ENCODE measurements around the gene HOMER1.

Gene HOMER1

GRCh38 chr5:79503794-79504495 is 10.0 kb downstream of the HOMER1 start:
- DNase-seq (ENCODE audit: low read depth) = no peak
- H3K4me3 ChIP-seq (ENCODE audit: low read depth, low read length) = no peak overlapping the region
- TF ChIP-seq CTCF (IDR thresholded peaks at IDR 0.05; ENCODE audit: low read depth, low read length) (no peak), MAX (IDR thresholded peaks at IDR 0.05; ENCODE audit: low read depth, low read length) (no peak), POLR2A (IDR thresholded peaks at IDR 0.05; ENCODE audit: extremely low read depth, insufficient read length) (no peak), MYC (IDR thresholded peaks at IDR 0.05; ENCODE audit: low read depth, low read length) (no peak)

DNA sequence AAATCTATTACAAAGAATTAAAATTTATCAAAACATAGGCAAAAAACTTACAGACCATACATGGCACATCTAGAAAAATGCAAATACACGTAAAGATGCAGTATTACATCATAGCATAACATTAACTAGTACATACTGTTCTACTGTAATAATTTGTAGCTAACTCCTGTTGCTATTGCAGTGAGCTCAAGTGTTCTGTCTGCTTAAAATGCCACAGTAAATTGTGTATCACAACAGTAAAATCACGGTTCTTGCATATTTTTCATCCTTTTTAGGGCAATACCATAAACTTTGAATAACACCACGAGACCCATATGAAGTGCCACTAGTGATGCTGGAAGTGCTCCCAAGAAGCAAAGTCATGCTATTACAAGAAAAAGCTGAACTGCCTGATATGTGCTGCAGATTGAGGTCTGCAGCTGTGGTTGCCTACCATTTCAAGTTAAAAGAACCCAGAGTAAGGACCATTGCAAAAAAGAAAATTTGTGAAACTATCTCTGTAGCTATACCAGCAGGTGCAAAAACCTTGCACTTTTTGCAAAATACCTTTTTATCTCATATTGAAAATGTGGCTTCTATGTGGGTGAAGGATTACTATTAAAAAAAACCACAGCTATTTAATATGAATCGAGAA is 14.2 kb downstream of the HOMER1 start:
- TF ChIP-seq MAX (IDR thresholded peaks at IDR 0.05; ENCODE audit: low read depth, low read length) = no peak
- no peak for TF ChIP-seq MYC (IDR thresholded peaks at IDR 0.05; ENCODE audit: low read depth, low read length)
- no peak for TF ChIP-seq CTCF (IDR thresholded peaks at IDR 0.05; ENCODE audit: low read depth, low read length)
- TF ChIP-seq POLR2A (IDR thresholded peaks at IDR 0.05; ENCODE audit: extremely low read depth, insufficient read length) = no peak
- no peak overlapping the region for H3K4me3 ChIP-seq (ENCODE audit: low read depth, low read length)
- no peak for DNase-seq (ENCODE audit: low read depth)

GRCh38 chr5:79495311-79495710 is 18.6 kb downstream of the HOMER1 start:
- DNase-seq (ENCODE audit: low read depth) = no peak
- H3K4me3 ChIP-seq (ENCODE audit: low read depth, low read length) = no peak overlapping the region
- TF ChIP-seq MAX (IDR thresholded peaks at IDR 0.05; ENCODE audit: low read depth, low read length) (no peak), MYC (IDR thresholded peaks at IDR 0.05; ENCODE audit: low read depth, low read length) (no peak)

- TF ChIP-seq POLR2A (IDR thresholded peaks at IDR 0.05; ENCODE audit: extremely low read depth, insufficient read length) (no peak), MYC (IDR thresholded peaks at IDR 0.05; ENCODE audit: low read depth, low read length) (no peak), CTCF (IDR thresholded peaks at IDR 0.05; ENCODE audit: low read depth, low read length) (no peak), MAX (IDR thresholded peaks at IDR 0.05; ENCODE audit: low read depth, low read length) (no peak)
- no peak for DNase-seq (ENCODE audit: low read depth)
Observed at GRCh38 chr5:79493596-79494345, 20.2 kb downstream of the HOMER1 start.

DNA sequence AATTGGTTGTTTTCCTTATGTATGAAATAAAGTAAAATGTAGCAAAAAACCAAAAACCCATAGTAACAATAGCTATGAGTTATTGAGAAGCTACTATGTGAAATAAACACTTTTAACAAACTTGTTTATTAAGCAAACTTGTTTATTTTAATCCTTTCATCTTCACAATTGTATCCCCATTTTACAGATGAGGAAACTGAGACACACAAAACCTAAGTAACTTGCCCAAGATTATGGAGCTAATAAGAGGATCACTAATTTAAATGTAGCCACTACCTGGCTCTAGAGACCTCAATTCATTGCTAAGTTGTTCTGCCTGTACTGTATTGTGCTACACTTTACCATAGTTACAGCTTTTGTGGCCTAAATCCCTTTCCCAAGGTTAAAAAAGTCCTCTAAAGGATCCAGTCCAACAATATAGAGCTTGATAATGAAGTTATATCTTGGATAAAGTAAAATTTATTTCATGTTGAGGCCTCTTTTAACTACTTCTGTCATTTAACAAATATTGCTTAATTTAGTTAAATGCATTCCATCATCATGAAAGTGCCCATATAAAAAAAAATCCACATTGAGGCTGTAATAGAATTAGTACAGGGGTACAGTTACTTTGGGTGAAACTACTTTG is 22.1 kb downstream of the HOMER1 start:
- H3K4me3 ChIP-seq (ENCODE audit: low read depth, low read length) = no peak overlapping the region
- no peak for DNase-seq (ENCODE audit: low read depth)
- TF ChIP-seq POLR2A (IDR thresholded peaks at IDR 0.05; ENCODE audit: extremely low read depth, insufficient read length) (no peak), MYC (IDR thresholded peaks at IDR 0.05; ENCODE audit: low read depth, low read length) (no peak), MAX (IDR thresholded peaks at IDR 0.05; ENCODE audit: low read depth, low read length) (no peak), CTCF (IDR thresholded peaks at IDR 0.05; ENCODE audit: low read depth, low read length) (no peak)

More at GRCh38 chr5:79493596-79494345, 20.2 kb downstream of the HOMER1 start:
- no peak overlapping the region for H3K4me3 ChIP-seq (ENCODE audit: low read depth, low read length)
